ENCODE measurements around the gene ATF6.

Gene ATF6, protein sequence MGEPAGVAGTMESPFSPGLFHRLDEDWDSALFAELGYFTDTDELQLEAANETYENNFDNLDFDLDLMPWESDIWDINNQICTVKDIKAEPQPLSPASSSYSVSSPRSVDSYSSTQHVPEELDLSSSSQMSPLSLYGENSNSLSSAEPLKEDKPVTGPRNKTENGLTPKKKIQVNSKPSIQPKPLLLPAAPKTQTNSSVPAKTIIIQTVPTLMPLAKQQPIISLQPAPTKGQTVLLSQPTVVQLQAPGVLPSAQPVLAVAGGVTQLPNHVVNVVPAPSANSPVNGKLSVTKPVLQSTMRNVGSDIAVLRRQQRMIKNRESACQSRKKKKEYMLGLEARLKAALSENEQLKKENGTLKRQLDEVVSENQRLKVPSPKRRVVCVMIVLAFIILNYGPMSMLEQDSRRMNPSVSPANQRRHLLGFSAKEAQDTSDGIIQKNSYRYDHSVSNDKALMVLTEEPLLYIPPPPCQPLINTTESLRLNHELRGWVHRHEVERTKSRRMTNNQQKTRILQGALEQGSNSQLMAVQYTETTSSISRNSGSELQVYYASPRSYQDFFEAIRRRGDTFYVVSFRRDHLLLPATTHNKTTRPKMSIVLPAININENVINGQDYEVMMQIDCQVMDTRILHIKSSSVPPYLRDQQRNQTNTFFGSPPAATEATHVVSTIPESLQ

DNA sequence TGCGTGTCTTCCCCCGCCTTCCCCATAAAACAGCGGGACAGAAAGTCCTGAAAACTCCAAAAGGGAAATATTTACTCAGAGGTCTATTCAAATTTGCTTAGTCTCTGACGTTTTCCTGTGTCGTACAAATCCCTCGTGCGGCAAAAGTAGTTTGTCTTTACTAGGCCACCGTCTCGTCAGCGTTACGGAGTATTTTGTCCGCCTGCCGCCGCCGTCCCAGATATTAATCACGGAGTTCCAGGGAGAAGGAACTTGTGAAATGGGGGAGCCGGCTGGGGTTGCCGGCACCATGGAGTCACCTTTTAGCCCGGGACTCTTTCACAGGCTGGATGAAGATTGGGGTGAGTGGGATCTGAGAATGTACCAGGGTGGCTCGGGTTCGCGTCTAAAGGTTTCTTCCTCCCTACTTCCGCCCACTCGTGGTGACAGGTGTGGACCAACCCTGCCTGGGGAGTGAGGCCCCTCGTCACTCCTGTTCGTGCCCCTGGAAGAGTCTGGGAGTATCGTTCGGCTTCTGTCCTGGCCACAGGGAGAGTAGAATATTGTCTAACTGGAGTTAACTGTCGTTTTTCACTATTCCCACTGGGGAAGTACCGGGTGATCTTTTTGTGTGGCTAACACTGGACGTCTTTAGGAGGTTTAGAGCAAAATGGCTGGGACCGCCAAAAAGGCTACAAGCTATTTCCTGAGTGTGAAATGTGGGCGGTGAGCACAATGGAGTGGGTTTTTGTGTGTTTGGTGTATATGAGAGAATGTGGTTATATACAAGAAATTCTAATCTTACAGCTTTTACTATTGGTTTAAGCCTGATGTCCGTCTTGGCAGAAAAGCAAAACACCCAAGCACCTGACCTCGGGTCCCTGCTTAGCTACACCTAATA lies at the start of gene ATF6:
Gene ATF6, plus strand, starts transcription at position 219 of the 880 bp plus-strand sequence. Its CDS starts 41 bp downstream, at position 260.
- H3K9ac ChIP-seq (ENCODE audit: low read depth in 1 of 2, low read length in 2 of 2), result peak within 1 kb of the TSS; percentile 93 to 96
- no peaks in the 10 kb centered on the region for H3K36me3 ChIP-seq (ENCODE audit: control insufficient read depth in 2 of 2, insufficient read depth in 2 of 2, low read length in 2 of 2)
- peak within 1 kb of the TSS; percentile 98 to 100 for H3K4me3 ChIP-seq (ENCODE audit: low read length in 2 of 2)
- H3K4me1 ChIP-seq (ENCODE audit: control insufficient read depth in 2 of 2, insufficient read depth in 2 of 2, low read length in 2 of 2), result peaks cover 3 to 13% of the 10 kb centered on the region in 2 donors
- H3K27ac ChIP-seq (ENCODE audit: low read depth in 2 of 2, low read length in 2 of 2), result peak within 1 kb of the TSS; percentile 83 to 88
- no peaks in the 10 kb centered on the region for H3K27me3 ChIP-seq (ENCODE audit: control insufficient read depth in 2 of 2, insufficient read depth in 2 of 2, low read length in 2 of 2)
- H3K9me3 ChIP-seq (ENCODE audit: control insufficient read depth in 2 of 2, low read length in 2 of 2), result no peaks in the 10 kb centered on the region

DNA sequence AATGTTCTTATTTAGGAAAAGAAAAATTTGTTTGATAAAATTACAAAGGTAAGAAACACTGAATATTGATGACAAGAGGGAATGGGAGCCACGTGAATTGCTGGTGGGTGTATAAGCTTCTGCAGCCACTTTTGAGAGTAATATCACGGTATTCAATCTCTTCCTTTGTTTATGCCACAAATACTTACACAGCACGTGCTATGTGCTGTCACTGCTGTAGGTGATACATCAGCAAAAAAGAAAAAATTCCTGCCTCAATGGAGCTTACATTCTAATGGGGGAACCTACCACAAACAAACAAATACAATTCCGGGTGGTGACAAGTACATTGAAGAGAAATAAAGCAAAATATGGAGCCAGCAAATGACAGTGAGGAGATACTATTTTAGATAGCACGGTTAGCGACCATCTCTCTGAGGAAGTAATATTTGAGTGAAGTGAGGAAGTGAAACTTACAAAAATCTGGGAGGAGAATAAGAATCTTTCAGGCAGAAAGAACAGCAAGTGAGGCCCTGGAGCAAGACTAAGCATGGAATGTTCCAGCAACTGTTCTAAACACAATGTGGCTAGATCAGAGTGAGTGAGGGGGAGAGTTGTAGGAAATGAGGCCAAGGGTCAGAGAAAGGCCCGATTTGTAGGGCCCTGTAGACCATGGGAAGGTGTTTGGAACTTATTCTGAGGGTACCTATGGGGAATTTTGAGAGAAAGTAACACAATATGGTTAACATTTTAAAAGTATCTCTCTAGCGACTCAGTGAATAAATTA lies 47.4 kb upstream of the ATF6 start:
- H3K9ac ChIP-seq (ENCODE audit: low read depth in 1 of 2, low read length in 2 of 2), result no peak overlapping the region
- H3K4me3 ChIP-seq (ENCODE audit: low read length in 2 of 2), result no peak overlapping the region
- no peak overlapping the region for H3K27ac ChIP-seq (ENCODE audit: low read depth in 2 of 2, low read length in 2 of 2)
- H3K9me3 ChIP-seq (ENCODE audit: control insufficient read depth in 2 of 2, low read length in 2 of 2), result no peaks in the 10 kb centered on the region
- peaks cover 0 to 2% of the 10 kb centered on the region in 2 donors for H3K4me1 ChIP-seq (ENCODE audit: control insufficient read depth in 2 of 2, insufficient read depth in 2 of 2, low read length in 2 of 2)
- H3K36me3 ChIP-seq (ENCODE audit: control insufficient read depth in 2 of 2, insufficient read depth in 2 of 2, low read length in 2 of 2), result no peaks in the 10 kb centered on the region
- H3K27me3 ChIP-seq (ENCODE audit: control insufficient read depth in 2 of 2, insufficient read depth in 2 of 2, low read length in 2 of 2), result peaks cover 0 to 5% of the 10 kb centered on the region in 2 donors

- Histone ChIP-seq H3K4me1 (ENCODE audit: control insufficient read depth in 2 of 2, insufficient read depth in 2 of 2, low read length in 2 of 2) (peaks cover 0 to 2% of the 10 kb centered on the region in 2 donors), H3K9me3 (ENCODE audit: control insufficient read depth in 2 of 2, low read length in 2 of 2) (no peaks in the 10 kb centered on the region)
Measured at GRCh38 chr1:161719325-161719611, 46.9 kb upstream of the ATF6 start.

GRCh38 chr1:161720422-161720821 lies 45.7 kb upstream of the ATF6 start:
- H3K27ac ChIP-seq (ENCODE audit: low read depth in 2 of 2, low read length in 2 of 2), result no peak overlapping the region
- peaks cover 0 to 10% of the 10 kb centered on the region in 2 donors for H3K27me3 ChIP-seq (ENCODE audit: control insufficient read depth in 2 of 2, insufficient read depth in 2 of 2, low read length in 2 of 2)
- H3K36me3 ChIP-seq (ENCODE audit: control insufficient read depth in 2 of 2, insufficient read depth in 2 of 2, low read length in 2 of 2), result no peaks in the 10 kb centered on the region
- H3K4me3 ChIP-seq (ENCODE audit: low read length in 2 of 2), result no peak overlapping the region
- no peak overlapping the region for H3K9ac ChIP-seq (ENCODE audit: low read depth in 1 of 2, low read length in 2 of 2)
- H3K4me1 ChIP-seq (ENCODE audit: control insufficient read depth in 2 of 2, insufficient read depth in 2 of 2, low read length in 2 of 2), result peaks cover 0 to 2% of the 10 kb centered on the region in 2 donors
- H3K9me3 ChIP-seq (ENCODE audit: control insufficient read depth in 2 of 2, low read length in 2 of 2), result no peaks in the 10 kb centered on the region

More at GRCh38 chr1:161719325-161719611, 46.9 kb upstream of the ATF6 start:
- Histone ChIP-seq H3K4me3 (ENCODE audit: low read length in 2 of 2) (no peak overlapping the region), H3K9ac (ENCODE audit: low read depth in 1 of 2, low read length in 2 of 2) (no peak overlapping the region), H3K27me3 (ENCODE audit: control insufficient read depth in 2 of 2, insufficient read depth in 2 of 2, low read length in 2 of 2) (peaks cover 0 to 5% of the 10 kb centered on the region in 2 donors), H3K27ac (ENCODE audit: low read depth in 2 of 2, low read length in 2 of 2) (no peak overlapping the region), H3K36me3 (ENCODE audit: control insufficient read depth in 2 of 2, insufficient read depth in 2 of 2, low read length in 2 of 2) (no peaks in the 10 kb centered on the region)

- Histone ChIP-seq H3K36me3 (ENCODE audit: control insufficient read depth in 2 of 2, insufficient read depth in 2 of 2, low read length in 2 of 2) (no peaks in the 10 kb centered on the region), H3K27me3 (ENCODE audit: control insufficient read depth in 2 of 2, insufficient read depth in 2 of 2, low read length in 2 of 2) (peaks cover 6 to 10% of the 10 kb centered on the region in 2 donors), H3K9ac (ENCODE audit: low read depth in 1 of 2, low read length in 2 of 2) (no peak within 1 kb of the TSS), H3K9me3 (ENCODE audit: control insufficient read depth in 2 of 2, low read length in 2 of 2) (no peaks in the 10 kb centered on the region), H3K4me3 (ENCODE audit: low read length in 2 of 2) (no peak within 1 kb of the TSS), H3K4me1 (ENCODE audit: control insufficient read depth in 2 of 2, insufficient read depth in 2 of 2, low read length in 2 of 2) (peaks cover 2 to 6% of the 10 kb centered on the region in 2 donors), H3K27ac (ENCODE audit: low read depth in 2 of 2, low read length in 2 of 2) (no peak within 1 kb of the TSS)
Measured at GRCh38 chr1:161720956-161721737, 45.0 kb upstream of the ATF6 start, which contains the start of gene FCRLB. TSS of gene FCRLB (plus strand) at chr1:161721544. CDS start at chr1:161722673, 1,129 bp downstream.

GRCh38 chr1:161721738-161722343 lies 44.3 kb upstream of the ATF6 start:
- H3K4me3 ChIP-seq (ENCODE audit: low read length in 2 of 2), result no peak overlapping the region
- no peak overlapping the region for H3K27ac ChIP-seq (ENCODE audit: low read depth in 2 of 2, low read length in 2 of 2)
- no peaks in the 10 kb centered on the region for H3K36me3 ChIP-seq (ENCODE audit: control insufficient read depth in 2 of 2, insufficient read depth in 2 of 2, low read length in 2 of 2)
- H3K9ac ChIP-seq (ENCODE audit: low read depth in 1 of 2, low read length in 2 of 2), result no peak overlapping the region
- no peaks in the 10 kb centered on the region for H3K9me3 ChIP-seq (ENCODE audit: control insufficient read depth in 2 of 2, low read length in 2 of 2)
- peaks cover 9 to 10% of the 10 kb centered on the region in 2 donors for H3K27me3 ChIP-seq (ENCODE audit: control insufficient read depth in 2 of 2, insufficient read depth in 2 of 2, low read length in 2 of 2)
- H3K4me1 ChIP-seq (ENCODE audit: control insufficient read depth in 2 of 2, insufficient read depth in 2 of 2, low read length in 2 of 2), result peaks cover 2 to 8% of the 10 kb centered on the region in 2 donors

DNA sequence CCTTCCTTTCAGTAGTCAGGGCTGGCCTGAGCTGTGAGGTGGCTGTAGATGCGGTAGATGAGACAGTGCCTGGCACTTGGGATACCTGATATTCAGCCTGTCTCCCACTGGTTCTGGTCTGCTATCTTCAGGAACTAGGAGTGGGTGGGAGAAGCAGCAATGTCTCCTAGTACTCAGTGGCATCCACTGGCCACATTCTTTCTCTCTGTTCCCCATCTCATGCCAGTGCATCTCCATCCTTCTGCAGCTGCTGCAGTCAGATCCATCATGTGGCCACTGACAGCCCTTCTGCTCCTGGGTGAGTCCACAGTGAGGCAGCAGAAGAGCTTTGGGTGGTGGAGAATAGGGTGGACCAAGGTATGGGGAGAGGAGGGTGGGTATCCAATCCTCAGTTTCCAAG lies 43.7 kb upstream of the ATF6 start:
- no peak overlapping the region for H3K4me3 ChIP-seq (ENCODE audit: low read length in 2 of 2)
- no peak overlapping the region for H3K9ac ChIP-seq (ENCODE audit: low read depth in 1 of 2, low read length in 2 of 2)
- no peak overlapping the region for H3K27ac ChIP-seq (ENCODE audit: low read depth in 2 of 2, low read length in 2 of 2)
- H3K36me3 ChIP-seq (ENCODE audit: control insufficient read depth in 2 of 2, insufficient read depth in 2 of 2, low read length in 2 of 2), result no peaks in the 10 kb centered on the region
- peaks cover 10 to 13% of the 10 kb centered on the region in 2 donors for H3K27me3 ChIP-seq (ENCODE audit: control insufficient read depth in 2 of 2, insufficient read depth in 2 of 2, low read length in 2 of 2)
- H3K4me1 ChIP-seq (ENCODE audit: control insufficient read depth in 2 of 2, insufficient read depth in 2 of 2, low read length in 2 of 2), result peaks cover 3 to 8% of the 10 kb centered on the region in 2 donors
- H3K9me3 ChIP-seq (ENCODE audit: control insufficient read depth in 2 of 2, low read length in 2 of 2), result no peaks in the 10 kb centered on the region

GRCh38 chr1:161723459-161724141 lies 42.5 kb upstream of the ATF6 start:
- H3K36me3 ChIP-seq (ENCODE audit: control insufficient read depth in 2 of 2, insufficient read depth in 2 of 2, low read length in 2 of 2), result no peaks in the 10 kb centered on the region
- H3K9me3 ChIP-seq (ENCODE audit: control insufficient read depth in 2 of 2, low read length in 2 of 2), result no peaks in the 10 kb centered on the region
- H3K27me3 ChIP-seq (ENCODE audit: control insufficient read depth in 2 of 2, insufficient read depth in 2 of 2, low read length in 2 of 2), result peaks cover 10 to 14% of the 10 kb centered on the region in 2 donors
- peaks cover 8% of the 10 kb centered on the region in 2 donors for H3K4me1 ChIP-seq (ENCODE audit: control insufficient read depth in 2 of 2, insufficient read depth in 2 of 2, low read length in 2 of 2)
- no peak overlapping the region for H3K4me3 ChIP-seq (ENCODE audit: low read length in 2 of 2)
- no peak overlapping the region for H3K27ac ChIP-seq (ENCODE audit: low read depth in 2 of 2, low read length in 2 of 2)
- no peak overlapping the region for H3K9ac ChIP-seq (ENCODE audit: low read depth in 1 of 2, low read length in 2 of 2)
